ENCODE results near the gene HIC1.

HIC1 gene

DNA sequence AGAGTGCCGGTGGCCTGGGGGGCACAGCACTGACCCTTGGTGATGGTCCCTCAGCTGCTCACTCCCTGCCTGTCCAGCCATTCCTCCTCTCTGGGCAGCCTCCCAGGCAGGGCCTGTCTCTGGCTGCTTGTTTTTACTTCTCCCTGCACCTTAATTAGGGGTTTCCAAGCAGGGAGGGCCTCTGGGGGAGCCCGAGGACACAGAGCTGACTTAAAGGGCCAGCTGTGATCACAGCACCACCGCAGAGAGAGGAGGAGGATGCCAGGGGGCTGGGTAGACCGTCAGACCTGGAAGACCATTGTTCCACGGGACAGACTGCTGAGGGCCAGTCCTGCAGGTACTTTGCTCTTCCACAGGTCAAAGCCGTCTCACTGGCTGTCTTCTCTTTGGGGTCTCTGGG lies 26.2 kb upstream of the HIC1 start:
- Histone ChIP-seq H3K27me3 (ENCODE audit: insufficient read depth, low read depth, severe bottlenecking) (no peaks in the 10 kb centered on the region), H3K9me3 (ENCODE audit: severe bottlenecking) (no peaks in the 10 kb centered on the region), H3K27ac (no peak overlapping the region), H3K4me3 (ENCODE audit: low read depth, low read length) (no peak overlapping the region), H3K36me3 (peaks cover 7% of the 10 kb centered on the region; the same call in 1 of the 2 replicates)
- TF ChIP-seq, protein P1, sequence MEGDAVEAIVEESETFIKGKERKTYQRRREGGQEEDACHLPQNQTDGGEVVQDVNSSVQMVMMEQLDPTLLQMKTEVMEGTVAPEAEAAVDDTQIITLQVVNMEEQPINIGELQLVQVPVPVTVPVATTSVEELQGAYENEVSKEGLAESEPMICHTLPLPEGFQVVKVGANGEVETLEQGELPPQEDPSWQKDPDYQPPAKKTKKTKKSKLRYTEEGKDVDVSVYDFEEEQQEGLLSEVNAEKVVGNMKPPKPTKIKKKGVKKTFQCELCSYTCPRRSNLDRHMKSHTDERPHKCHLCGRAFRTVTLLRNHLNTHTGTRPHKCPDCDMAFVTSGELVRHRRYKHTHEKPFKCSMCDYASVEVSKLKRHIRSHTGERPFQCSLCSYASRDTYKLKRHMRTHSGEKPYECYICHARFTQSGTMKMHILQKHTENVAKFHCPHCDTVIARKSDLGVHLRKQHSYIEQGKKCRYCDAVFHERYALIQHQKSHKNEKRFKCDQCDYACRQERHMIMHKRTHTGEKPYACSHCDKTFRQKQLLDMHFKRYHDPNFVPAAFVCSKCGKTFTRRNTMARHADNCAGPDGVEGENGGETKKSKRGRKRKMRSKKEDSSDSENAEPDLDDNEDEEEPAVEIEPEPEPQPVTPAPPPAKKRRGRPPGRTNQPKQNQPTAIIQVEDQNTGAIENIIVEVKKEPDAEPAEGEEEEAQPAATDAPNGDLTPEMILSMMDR (IDR thresholded peaks at IDR 0.05; ENCODE audit: low read depth, low read length) = no peak
- no peak for DNase-seq

DNA sequence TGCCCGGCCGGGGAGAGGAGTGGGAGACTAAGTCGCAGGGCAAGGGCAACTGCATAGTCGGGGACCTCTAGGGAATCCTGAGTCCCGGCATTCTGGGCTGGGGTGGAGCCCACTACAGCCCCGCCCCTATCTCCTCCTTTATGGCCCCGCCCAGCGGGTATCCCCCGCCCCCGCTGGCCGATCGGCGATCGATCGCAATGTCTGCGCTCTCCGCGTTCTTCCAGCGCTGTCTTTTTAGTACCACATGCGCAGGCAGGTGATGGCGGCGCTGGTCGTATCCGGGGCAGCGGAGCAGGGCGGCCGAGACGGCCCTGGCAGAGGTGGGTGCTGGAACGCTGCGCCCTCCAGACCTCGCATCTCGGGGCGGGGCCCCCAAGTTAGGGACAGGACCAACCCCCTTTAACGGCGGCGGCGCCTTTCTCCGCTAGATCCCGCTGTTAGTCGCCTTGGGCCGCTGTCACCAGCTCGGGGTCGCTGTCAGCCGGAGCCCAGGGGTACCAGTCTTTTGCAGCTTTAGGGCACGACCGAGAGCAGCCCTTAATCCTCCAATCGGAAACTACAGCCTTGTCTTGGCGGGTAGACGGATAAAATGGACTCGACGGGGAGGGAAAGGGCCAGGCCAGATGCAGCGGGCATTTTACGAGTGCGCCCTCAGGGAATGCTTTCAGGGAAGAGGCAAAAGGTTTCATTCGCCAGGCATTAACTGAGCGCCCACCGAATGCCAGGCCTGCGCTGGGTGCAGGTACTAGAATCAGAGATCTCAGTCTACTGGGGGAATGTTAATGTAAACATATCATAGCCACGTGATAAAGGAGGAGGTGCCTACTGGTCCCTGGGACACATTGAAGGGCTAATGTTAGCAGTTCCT lies 24.8 kb upstream of the HIC1 start, which contains the start of gene DPH1:
Gene DPH1 (plus strand): TSS at position 243 of the 868 bp plus-strand sequence. CDS start 17 bp downstream, at position 260.
- peak within 1 kb of the TSS; percentile 92 for H3K4me3 ChIP-seq (ENCODE audit: low read depth, low read length)
- H3K27me3 ChIP-seq (ENCODE audit: insufficient read depth, low read depth, severe bottlenecking) = no peaks in the 10 kb centered on the region
- no peaks in the 10 kb centered on the region for H3K9me3 ChIP-seq (ENCODE audit: severe bottlenecking)
- TF ChIP-seq, protein P1 (IDR thresholded peaks at IDR 0.05; ENCODE audit: low read depth, low read length) = no peak
- H3K36me3 ChIP-seq = peaks cover 7% of the 10 kb centered on the region; the same call in 1 of the 2 replicates
- peak within 1 kb of the TSS; percentile 77 for H3K27ac ChIP-seq
- DNase-seq = peak; percentile 86

DNA sequence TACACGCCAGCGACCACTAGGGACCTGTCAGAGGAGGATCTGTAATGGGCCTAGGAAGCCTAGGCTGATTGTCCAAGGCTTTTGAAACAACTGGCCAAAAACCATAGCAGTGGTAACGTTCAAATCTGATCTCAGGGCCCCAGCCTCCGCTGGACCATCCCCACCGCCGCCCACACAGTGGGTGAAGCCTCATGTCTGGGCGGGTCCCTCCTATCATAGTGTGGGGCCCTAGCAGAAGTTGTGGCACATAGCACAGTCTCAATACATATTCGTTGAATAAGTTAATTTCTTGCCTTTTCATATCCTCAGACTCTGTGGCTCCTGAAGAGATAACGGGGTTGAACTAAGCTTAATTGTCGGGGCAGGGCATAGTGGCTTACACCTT lies 24.1 kb upstream of the HIC1 start:
- DNase-seq = peak; percentile 87
- Histone ChIP-seq H3K4me3 (ENCODE audit: low read depth, low read length) (peak overlapping the region; percentile 92), H3K9me3 (ENCODE audit: severe bottlenecking) (no peaks in the 10 kb centered on the region), H3K36me3 (peaks cover 7% of the 10 kb centered on the region; the same call in 1 of the 2 replicates), H3K27ac (peak overlapping the region; percentile 77), H3K27me3 (ENCODE audit: insufficient read depth, low read depth, severe bottlenecking) (no peaks in the 10 kb centered on the region)
- TF ChIP-seq, protein P1 (IDR thresholded peaks at IDR 0.05; ENCODE audit: low read depth, low read length) = peak; percentile 75

DNA sequence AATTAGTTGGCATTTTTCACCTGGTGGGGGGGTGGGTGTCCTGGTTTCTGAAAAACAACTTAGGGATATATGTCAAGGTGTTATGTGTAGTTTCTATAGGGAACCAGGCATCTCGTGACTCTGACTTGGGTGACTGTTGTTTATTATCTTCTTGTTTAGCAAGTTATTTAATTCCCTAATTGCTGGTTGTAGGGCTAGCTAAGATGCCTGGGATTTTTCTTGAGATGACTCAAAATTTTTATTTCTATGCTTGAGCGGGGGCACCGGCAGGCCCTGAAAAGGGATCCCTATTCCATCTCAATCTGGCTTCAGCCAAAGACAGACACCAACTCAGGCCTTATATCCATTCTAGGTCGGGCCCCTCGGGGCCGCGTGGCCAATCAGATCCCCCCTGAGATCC lies 21.8 kb upstream of the HIC1 start:
- DNase-seq = no peak
- peak overlapping the region; percentile 42 for H3K27ac ChIP-seq
- H3K27me3 ChIP-seq (ENCODE audit: insufficient read depth, low read depth, severe bottlenecking) = no peaks in the 10 kb centered on the region
- H3K36me3 ChIP-seq = peaks cover 18% of the 10 kb centered on the region
- no peak overlapping the region for H3K4me3 ChIP-seq (ENCODE audit: low read depth, low read length)
- TF ChIP-seq, protein P1 (IDR thresholded peaks at IDR 0.05; ENCODE audit: low read depth, low read length) = no peak
- no peaks in the 10 kb centered on the region for H3K9me3 ChIP-seq (ENCODE audit: severe bottlenecking)

DNA sequence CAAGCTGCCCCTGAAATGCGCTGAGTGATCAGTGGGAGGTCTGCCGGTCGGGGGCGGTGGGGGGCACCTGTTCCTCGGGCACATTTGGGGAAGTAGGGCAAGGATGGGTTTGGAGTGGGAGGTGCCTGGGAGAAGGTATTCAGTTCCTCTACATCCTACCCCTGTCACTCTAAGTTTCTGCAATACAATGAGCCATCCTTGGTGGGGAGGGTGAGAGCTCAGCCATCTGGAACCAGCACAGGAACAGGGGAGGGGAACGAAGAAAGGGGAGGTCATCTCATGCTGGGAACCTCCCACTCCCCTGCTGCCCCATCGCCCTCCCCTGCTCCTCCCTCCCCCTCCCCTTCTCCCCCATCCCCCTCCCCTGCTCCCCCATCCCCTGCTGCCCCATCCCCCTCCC lies 20.7 kb upstream of the HIC1 start:
- H3K4me3 ChIP-seq (ENCODE audit: low read depth, low read length) = no peak overlapping the region
- H3K27ac ChIP-seq = peak overlapping the region; percentile 42
- no peaks in the 10 kb centered on the region for H3K9me3 ChIP-seq (ENCODE audit: severe bottlenecking)
- H3K36me3 ChIP-seq = peaks cover 24% of the 10 kb centered on the region
- peak; percentile 60 for DNase-seq
- TF ChIP-seq, protein P1 (IDR thresholded peaks at IDR 0.05; ENCODE audit: low read depth, low read length) = no peak
- H3K27me3 ChIP-seq (ENCODE audit: insufficient read depth, low read depth, severe bottlenecking) = no peaks in the 10 kb centered on the region

All from WERI-Rb-1 (cell line).